GM12892 (cell line): ENCODE data around the gene ZSCAN2.

Source experiments
- POLR2A ChIP-seq: IDR thresholded peaks from 2 replicates; pipeline ENCODE4 v1.6.1; 2011; ENCODE audit warnings: low read depth, low read length, control low read depth
- POLR2AphosphoS5 ChIP-seq: IDR thresholded peaks from 2 replicates; pipeline ENCODE4 v1.6.1; 2011; ENCODE audit warnings: low read depth, low read length, control low read depth

DNA sequence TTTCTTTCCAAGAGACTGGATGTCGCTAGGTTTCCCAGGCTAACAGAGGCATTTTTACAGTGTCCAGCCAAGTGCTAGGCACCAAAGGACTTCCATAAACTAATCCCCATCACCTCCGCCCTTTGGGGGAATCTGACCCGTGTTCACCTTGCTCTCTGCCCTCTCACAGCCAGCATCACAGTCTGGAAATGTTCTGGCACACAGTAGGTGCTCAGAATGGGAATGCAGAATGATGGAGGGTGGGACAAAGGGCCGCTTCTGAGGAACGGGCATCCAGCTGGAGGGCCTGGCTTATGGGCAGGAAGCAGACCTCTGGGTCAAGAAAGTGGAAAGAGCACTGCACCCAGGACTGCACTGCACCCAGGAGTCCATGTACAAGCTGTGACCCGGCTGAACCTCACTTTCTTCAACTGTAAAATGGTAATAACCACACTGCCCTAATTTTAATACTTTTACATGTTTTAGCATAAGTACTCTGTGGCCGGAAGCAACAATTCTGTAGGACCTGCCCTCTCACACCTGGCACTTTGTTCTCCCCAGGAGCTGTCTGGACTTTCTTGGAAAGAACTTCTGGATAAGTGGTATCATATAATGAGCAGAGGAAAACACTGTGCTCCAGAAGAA, 58.1 kb downstream of the ZSCAN2 start:
- TF ChIP-seq POLR2A, result no peak
- TF ChIP-seq POLR2AphosphoS5, result no peak
